H1 (cell line): ENCODE measurements around the gene KIZ. TPM values are rescaled to one million over a fixed set of nuclear protein-coding genes. Genes with fewer than 3 reads are reported as not detected.

Experiments used
- GABPA ChIP-seq: IDR thresholded peaks from 2 replicates; pipeline ENCODE4 v1.6.1; 2011; ENCODE audit warnings: mild to moderate bottlenecking, low read length, moderate library complexity, borderline replicate concordance; ENCODE audit not compliant: insufficient read depth
- SUZ12 ChIP-seq: fragments of 200-600 bp; sonication (generic); IDR thresholded peaks from 2 replicates; pipeline ENCODE4 v1.6.1; 2012; ENCODE audit warnings: mild to moderate bottlenecking, inconsistent platforms, low read length, moderate library complexity, mixed read lengths
- ZNF274 ChIP-seq: IDR thresholded peaks from 2 replicates; pipeline ENCODE4 v1.7.0; 2012; ENCODE audit warnings: low read length, borderline replicate concordance; ENCODE audit errors: extremely low read depth
- polyA plus RNA-seq, 7 experiments: library from polyadenylated mRNA; depleted of rRNA in 3 of 7; stranded (reverse) in 5 of 7; unstranded in 2 of 7; fragments of >200 nt in 5 of 7; fragments of 200-250 nt in 2 of 7; gene quantifications; 1 replicate in 5 of 7; 2 replicates in 1 of 7; 4 replicates in 1 of 7; pipeline versions ENCODE4 v1.2.1 to v1.2.3, GENCODE V29; 2011 to 2013; ENCODE audit warnings: missing spikeins in 2 of 7, mixed read lengths in 2 of 7
- total RNA-seq: library from RNA; stranded (reverse); fragmentation: NEBNext Ultra II Directional; extraction: Animal tissue kit (Norgen Biotek cat#: 25700); gene quantifications from 2 replicates; pipeline ENCODE4 v1.2.1, GENCODE V29; 2021

The KIZ gene
- total and polyA plus RNA-seq, 2 of the 8 experiments (the other 6 are each of a cell fraction or from before 2014, with no cell fraction given): 13.0 to 51.7 TPM

DNA sequence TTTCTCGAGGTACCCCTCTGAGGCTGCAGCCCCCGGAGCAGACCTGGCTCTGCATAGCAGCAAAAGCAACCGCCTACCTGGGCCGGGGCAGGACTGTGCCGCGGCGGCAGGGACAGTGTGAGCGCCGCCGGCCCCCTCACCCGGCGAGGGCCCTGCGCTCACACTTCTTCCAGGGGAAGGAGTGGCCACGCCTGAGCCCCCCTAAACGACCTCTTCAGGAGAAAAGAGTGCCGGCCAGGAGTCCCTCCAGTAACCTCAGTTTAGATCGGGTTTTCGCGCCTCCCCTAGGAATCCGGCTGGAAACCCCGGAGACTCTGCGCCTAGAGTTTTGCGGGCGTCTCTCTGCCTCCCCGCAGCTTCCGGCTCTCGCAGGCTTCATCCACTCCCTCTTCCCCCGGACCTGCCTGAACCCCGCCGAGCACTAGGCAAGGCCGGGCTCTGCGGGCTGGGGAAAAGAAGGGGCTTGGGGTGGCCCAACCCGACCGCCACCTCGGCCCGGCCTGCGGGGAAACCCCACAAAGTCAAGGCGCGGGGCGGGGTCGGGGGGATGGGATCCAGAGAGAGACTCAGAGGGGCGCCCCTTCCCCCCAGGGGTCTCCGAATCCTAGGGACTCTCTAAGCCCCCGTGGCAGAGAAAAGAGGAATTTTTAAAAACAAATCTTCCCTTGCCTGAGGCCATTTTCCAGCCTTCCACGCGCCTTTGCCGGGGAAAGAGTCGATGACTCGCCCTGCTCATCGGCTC, 20.3 kb upstream of the KIZ start (continued):
- TF ChIP-seq ZNF274: no peak
- peak; percentile 70 for TF ChIP-seq SUZ12
- no peak for TF ChIP-seq GABPA
- TF ChIP-seq, all 59 proteins: peak for 6
